NCI-H2196 (cell line): ENCODE data around the gene HSP90AA1.
A peak's percentile ranks its signal among the peaks of the same experiment; 100 is the strongest.
"Not testable (repeated sequence)": the region's sequence is repeated elsewhere in the genome, so short reads cannot be mapped to it uniquely, and the experiment has no call there.

Experiments
- DNase-seq: peaks from one replicate; lab custom pipeline; 2025; ENCODE audit not compliant: unreplicated experiment; lab: John Stamatoyannopoulos, UW

Gene HSP90AA1

DNA sequence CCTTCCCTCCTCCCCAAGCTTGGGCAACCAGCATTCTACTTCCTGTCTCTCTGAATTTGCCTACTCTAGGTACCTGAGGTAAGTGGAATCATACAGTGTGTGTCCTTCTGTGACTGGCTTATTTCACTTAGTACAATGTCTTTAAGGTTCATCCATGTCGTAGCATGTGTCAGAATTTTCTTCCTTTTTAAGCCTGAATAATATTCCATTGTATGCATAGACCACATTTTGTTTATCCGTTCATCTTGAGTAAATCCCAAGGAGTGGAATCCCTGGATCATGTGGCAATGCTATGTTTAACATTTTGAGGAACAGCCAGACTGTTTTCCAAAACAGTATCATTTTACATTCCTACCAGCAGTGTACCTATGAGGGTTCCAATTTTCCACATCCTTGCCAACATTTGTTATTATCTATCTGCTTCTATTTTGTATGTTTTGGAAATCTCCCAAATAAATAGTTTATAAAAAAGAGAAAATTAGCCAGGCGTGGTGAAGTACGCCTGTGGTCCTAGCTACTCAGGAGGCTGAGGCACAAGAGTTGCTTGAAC is 12.4 kb downstream of the HSP90AA1 start:
- peak; percentile 16 for DNase-seq

DNA sequence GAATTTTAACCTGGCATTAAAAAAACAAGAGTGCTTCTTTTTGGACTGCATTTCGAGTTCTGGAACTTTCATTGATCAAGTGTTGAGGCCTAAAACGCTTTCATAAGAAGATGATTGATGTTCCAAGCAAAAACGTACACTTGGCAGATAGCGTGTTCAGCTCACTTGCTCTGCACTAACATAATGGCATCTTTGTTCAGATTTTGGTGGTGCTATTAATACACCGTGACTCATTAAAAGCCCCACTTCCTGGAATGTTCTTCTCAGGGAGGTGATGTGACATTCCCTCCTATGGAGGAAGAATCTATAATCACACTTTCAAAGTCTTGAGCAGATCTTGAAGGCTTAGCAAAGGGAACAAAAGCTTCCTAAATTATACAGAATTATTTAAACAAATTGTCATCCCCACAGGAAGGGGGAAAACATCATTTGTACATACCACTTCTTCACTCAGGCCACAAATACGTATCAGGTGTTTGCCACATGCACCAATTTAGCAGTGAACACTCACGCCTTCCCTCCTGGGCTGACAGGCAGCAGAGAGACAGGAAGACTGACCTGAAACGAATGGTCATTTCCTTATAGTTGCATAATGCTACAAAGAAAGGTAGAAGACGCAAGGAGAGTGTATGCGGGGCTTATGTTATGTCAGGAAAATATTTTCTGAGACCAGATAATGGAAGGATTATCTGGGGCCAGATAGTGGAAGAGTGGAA is 15.4 kb downstream of the HSP90AA1 start:
- DNase-seq: no peak

DNA sequence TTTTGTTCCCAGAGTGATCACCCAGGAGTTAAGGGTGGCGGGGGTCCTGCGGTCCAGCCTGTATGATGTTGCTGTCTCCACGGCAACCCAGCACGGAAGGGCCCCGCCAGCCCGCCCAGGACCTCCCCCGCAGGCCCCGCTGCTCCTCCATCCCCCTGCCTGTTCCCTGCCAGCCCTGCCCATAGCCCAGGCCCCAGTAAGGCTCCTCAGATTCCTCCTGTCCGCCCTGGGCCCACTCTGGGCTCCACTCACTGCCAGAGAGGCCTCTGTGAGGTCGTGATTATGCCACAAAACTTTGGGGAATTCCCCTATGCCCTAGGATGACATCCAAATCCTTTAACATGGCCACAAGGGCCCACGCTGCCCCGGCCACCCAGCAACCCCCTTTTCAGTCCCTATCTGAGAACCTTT is 20.8 kb downstream of the HSP90AA1 start:
- DNase-seq: no peak

DNA sequence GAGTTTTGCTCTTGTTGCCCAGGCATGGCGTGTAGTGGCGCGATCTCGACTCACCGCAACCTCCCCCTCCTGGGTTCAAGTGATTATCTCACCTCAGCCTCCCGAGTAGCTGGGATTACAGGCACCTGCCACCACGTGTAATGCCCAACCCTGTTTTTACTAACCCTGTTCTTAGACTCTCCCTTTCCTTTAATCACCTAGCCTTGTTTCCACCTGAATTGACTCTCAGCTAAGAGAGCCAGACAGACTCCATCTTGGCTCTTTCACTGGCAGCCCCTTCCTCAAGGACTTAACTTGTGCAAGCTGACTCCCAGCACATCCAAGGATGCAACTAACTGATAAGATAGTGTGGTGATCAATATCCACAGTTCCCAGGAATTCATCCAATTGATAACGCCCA is 22.3 kb downstream of the HSP90AA1 start:
- DNase-seq: not testable (repeated sequence)

DNA sequence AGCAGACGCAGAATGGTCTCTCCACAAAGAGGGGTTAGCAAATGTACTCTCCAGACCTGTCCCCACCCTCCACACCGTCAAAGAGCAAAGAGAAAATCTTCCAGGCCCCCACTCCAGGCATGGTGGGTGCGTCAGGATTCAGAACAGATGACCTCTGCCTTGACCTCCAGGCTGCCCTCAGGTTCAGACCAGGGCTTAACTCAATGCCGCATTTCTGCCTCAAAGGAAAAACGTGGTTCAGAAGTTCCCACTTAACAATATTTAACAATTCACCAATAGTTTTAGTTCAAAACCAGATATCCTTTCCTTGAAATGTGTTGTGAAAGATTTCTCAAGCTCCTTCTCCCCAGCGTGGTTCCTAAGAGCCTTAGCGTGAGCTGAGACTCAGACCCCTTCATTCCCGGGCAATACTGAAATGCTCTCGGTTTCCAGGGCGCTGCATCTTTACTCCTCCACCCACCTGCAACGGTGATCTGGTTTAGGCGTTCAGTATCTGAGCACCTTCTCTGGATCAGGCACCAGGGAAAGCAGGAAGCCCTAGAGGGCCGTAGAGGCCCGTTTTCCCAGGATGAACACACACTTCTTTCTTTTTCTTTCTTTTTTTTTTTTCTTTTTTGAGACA is 22.9 kb downstream of the HSP90AA1 start:
- DNase-seq: no peak

DNA sequence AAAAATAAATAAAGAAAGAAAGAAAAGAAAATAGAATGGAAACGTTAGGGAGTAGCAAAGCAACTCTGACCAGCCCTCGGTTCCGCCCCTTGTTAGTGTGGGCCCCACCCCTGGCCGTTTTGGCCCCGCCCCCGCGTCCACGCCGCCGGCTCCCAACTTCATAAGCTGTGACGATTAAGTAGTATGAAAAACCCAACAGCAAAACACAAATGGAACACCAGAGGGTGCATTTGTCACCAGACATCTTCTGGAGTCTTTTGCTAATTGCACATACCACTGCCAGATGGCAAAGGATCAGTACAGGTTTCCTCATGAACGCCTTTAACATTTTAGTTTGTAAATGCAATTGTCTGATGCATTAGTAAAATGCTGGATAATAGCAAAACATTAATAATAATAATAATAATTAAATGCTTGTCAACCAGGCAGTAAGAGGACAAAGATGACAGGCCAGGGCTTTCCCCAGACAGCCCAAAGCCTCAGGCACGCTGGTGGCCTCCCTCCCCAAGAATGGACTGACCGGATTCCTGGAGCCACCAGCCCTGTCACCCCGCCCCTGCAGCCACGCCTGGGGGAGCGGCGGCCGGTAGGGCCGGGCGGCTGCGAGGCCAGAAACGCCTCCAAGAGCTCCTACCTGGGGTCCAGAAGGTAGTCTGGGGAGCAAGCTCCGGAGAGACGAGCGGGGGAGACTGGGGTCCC is 23.6 kb downstream of the HSP90AA1 start:
- DNase-seq: peak; percentile 61

DNA sequence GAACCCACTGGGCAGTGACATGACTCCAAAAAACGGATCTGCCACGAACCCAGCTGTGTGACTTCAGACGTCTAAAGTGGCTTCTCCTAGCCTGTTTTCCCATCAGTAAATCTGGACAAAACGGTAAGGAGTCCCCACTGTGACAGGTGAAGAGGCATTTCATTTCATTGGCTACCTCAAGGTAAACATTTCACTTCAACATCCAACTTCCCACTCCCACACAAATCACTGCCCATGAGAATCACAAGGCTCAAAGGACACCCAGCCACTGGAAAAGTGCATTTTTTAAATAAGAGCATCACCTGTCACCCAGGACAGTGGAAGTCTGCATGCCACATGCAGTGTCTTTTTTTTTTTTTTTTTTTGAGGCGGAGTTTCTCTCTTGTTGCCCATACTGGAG is 27.9 kb downstream of the HSP90AA1 start:
- no peak for DNase-seq

DNA sequence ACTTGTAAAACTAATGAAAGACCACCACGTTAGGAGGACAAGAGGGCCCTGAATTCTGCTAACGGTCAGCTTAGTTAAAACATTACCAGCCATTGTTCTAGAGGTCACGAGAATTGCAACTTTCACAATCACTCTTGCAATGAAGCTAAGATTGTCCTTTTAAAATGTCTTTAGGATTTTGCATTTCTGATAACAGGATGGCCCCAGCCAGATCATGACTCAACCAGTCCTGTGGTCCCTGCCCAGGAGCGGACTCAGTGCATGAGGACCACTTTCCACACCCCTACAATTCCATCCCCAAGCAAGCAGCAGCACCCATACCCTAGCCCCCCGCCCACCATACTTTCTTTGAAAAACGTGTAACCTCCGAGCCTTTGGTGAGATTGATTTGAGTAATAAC is 28.7 kb downstream of the HSP90AA1 start:
- no peak for DNase-seq

DNA sequence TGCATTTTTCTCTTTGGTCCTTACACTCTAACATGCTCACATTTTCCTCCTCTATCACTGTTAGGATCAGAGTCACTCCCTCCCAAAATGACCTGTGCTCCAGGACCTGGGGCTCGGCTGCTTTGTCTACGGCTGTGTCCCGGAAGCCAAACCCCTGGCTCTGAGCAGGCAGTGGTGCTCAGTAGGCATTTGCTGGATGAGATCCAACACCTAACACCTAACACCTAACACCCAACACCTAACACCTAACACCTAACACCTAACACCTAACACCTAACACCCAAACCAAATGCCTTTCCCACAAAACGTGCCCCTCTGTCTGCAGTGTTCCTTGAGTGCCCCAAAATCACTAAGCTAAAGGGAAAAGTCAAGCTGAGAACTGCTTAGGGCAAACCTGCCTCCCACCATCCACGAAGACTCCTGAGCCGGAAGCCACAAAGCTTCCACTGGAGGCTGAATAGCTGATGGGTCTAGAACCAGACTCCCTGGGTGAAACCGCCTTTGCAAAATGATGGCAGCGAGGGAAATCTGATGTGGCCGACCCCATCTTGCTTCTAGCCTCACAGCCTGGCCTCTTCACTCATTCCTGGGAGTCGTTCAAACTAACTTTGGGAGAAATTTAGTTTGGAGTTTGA is 29.2 kb downstream of the HSP90AA1 start:
- DNase-seq: no peak

DNA sequence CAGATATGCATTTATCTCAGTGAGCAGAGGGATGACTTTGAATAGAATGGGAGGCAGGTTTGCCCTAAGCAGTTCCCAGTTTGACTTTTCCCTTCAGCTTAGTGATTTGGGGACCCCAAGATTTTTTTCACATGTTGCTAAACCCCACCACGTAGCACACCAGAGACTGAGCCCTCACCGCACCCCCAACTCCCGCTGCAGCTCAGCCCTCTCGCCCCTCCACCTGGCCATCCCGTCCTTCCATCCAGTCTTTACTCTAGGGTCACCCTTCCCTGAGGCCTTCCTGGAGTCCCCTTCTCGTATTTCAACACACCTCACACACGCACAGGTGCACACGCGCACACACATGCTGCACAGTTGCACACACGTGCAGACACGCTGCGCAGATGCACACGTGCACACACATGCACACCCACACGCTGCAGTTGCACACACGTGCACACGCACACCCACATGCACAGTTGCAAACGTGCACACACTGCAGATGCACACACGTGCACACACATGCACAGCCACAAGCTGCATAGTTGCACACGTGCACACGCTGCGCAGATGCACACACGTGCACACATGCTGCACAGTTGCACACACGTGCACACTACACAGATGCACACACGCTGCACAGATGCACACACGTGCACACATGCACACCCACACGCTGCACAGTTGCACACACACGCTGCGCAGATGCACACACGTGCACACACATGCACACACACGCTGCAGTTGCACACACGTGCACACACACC is 30.0 kb downstream of the HSP90AA1 start:
- DNase-seq: no peak

DNA sequence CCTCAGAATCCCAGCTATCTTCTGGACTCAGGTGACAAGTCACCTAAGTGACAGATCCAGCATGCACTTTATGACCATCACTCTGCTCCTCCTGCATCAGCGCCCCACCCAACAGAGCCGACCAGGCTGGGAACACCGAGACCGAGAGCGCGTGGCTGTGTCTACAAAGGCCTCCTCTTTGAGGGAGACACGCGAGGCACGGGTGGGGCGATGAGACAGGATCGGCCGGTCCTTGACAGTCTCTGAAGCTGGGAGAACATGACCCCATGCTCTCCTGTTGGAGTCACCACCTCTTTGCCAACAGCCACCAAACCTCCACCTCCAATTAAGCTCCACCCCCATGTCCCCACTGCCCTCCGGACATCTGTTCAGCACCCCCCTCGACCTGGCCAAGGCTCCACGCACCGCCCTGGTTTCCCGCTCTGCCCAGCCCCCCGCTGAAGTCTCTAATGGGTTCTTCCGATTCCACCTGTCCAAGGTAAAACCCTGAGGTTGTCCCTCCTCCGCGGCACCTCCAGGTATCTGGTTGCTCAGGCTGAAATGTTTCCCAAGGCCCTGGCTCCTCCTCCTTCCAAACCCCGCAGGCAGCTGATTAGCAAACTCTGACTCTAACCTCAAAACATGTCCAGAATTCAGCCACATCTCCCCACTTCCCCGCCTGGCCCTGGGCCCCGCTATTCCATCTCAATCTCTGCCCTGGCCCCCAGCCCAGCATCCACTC is 31.5 kb downstream of the HSP90AA1 start:
- DNase-seq: no peak

DNA sequence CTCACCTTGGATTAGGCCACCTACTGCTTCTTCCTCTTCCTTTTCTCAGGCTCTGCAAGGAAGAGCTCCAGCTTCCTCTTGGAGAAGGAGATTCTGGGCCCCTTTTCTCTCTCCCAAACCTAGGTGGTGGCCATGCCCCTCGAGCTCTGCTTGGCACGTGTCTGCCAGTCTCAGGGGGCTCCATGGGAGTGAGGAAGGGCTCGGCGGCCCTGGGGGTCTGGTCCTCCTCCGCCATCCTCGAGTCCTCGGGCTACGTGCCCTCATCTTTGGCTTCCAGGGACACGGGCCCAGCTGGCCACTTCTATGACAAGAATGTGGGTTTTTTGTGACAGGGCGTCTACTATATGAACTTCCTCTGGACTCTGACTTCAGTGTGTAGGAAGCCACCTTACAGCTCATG is 34.3 kb downstream of the HSP90AA1 start:
- DNase-seq: no peak

DNA sequence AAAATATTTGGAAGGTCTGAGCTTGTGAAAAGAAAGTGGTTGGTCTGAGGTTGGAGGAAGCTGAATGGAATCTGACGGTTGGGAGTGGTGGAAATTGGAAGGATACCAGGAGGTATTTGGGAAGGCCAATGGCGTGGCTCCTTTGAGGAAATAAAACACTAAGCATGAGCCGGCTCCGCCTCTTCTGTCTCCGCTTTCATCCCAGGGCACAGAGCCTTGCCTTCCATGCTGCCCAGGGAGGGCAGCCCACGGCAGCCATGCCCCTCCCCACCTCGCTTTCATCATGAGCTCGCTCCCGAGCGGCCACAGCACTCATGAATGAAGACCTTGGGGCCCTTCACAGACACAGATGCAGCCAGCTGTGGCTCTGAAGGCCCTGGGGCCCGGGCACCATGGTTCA is 36.2 kb downstream of the HSP90AA1 start:
- DNase-seq: no peak

DNA sequence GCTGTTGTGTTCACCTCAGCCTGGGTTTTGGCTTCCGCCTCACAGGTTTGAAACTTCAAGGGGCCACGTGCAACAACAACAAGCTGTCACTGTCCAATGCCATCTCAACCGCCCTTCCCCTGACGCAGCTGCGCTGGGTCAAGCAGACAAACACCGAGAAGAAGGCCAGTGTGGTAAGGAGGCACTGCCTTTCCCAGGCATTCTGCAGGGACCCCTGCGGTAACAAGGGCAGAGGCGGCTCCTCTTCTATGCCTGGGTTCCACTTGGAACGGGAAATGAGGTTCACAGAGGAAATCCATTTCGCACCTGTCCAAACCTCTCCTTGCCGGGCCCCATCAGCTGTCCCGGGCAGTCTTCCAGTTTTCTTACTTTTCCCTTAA is 36.8 kb downstream of the HSP90AA1 start:
- no peak for DNase-seq

DNA sequence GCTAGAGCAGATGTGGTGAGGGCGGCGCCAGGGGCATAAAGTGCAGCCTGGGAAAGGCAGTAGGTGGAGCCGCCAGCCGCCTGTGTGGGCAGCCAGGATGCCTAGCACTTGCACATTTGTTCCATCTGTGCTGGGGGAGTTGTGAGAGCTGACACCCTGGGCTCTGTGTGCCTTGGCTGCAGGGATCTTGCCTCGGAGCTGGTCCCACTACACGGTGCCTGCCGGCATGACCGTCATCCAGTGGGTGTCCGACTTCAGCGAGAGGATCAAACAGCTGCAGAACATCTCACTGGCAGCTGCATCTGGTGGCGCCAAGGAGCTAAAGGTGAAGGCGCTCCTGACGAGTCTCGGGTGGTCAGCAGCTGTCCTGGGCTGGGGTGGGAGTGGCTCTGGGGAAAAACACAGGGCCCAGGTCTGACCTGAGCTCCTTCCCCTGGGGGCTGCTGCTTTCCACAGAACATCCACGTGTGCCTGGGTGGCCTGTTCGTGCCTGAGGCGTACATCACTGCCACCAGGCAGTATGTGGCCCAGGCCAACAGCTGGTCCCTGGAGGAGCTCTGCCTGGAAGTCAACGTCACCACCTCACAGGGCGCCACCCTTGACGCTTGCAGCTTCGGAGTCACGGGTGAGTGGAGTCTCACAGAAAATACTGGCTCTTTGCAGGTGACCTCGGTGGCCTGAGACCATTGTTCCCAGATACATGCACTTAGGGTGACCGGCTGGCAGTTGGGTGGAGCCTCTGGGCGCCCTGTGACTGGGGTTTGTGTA is 37.4 kb downstream of the HSP90AA1 start:
- DNase-seq: no peak

DNA sequence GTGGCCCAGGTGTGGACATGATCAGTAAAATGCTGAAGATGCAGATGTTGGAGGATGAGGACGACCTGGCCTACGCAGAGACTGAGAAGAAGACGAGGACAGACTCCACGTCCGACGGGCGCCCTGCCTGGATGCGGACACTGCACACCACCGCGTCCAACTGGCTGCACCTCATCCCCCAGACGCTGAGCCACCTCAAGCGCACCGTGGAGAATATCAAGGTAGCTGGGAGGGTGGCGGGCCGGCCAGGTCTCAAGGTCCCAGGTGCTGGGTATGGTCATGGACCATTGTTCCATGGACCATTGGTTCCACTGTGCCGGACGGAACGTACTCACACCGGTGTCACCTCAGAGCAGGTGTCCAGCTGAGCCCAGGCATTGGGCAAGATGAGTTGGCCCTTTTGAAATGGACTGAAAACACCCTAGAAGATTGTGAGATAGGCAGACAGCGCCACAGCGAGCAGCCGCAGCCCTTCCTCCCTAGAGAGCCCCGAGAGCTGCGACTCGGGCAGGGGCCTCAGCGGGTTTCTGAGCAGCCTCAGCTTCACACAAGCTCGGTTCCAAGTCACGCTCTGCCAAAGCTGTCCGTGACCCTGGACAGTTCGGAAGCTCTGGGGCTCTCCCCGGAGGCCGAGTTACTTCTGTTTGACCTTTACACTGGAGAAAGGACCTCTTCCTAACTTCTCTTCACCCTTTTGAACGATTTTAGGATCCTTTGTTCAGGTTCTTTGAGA is 38.9 kb downstream of the HSP90AA1 start:
- no peak for DNase-seq

DNA sequence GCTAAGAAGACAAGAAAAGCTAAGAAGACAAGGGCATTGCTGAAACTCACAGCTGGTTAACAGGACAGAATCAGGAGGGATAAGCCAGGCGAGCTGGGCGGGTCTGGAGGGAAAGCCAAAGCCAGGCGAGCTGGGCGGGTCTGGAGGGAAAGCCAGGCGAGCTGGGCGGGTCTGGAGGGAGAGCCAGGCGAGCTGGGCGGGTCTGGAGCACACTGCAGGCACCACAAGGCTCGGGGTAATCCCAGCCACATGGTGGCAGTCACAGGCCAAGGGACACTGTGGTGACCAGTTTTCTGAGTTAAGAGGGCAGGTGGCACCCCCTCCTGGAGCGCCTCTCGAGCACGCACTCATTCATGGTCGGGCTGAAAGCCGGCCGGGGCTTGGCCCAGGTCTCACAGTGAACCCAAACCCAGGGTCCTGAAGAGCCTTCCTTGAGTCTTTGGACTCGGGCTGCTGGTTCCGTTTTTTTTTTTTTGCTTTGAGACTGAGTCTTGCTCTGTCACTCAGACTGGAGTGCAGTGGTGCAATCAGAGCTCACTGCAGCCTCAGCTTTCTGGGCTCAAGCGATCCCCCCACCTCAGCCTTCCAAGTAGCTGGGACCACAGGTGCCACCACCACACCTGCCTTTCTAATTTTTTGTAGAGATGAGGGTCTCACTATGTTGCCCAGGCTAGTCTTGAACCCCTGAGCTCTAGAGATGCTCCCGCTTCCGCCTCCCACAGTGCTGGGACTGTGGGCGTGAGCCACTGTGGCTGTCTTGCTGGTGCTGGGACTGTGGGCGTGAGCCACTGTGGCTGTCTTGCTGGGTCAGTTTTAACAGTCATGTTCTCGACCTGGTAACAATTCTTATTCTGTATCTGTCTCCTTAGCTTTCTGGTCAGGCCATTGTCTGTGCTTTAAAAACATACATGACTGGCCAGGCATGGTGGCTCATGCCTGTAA is 40.2 kb downstream of the HSP90AA1 start:
- peak; percentile 66 for DNase-seq

DNA sequence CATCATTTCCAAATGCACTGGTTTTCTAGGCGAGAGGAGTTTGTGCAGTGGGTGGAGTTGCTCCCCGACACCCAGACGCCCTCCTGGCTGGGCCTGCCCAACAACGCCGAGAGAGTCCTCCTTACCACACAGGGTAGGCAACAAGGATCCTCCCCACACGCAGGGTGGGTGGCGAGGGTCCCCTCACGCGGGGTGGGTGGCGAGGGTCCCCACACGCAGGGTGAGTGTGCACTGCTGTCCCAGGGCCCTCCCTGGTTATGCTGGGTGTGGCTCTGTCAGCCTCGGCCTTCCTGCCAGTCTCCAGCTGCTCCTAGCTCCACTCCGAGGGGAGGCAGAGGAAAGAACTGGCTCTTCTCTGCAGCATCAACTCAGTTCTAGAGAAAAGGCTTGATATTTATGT is 42.3 kb downstream of the HSP90AA1 start:
- no peak for DNase-seq
